Nephron progenitor cell (in vitro differentiated cells): Measurements from ENCODE around the gene RUNDC1.
"Not testable (repeated sequence)": the region's sequence is repeated elsewhere in the genome, so short reads cannot be mapped to it uniquely, and the experiment has no call there.

ENCODE experiments used
- DNase-seq: peaks from one replicate; pipeline ENCODE4 v3.0.0; 2021
- H3K27ac Mint-ChIP-seq: 2 replicates; pipeline ENCODE4 v1.8.0; 2021; ENCODE audit warnings: mild to moderate bottlenecking, moderate library complexity, mixed read lengths
- H3K27me3 Mint-ChIP-seq: 2 replicates; pipeline ENCODE4 v1.8.0; 2021; ENCODE audit warnings: mild to moderate bottlenecking, low read depth, mixed read lengths; ENCODE audit not compliant: poor library complexity
- H3K36me3 Mint-ChIP-seq: 2 replicates; pipeline ENCODE4 v1.8.0; 2021; ENCODE audit warnings: low read depth, mixed read lengths
- H3K4me1 Mint-ChIP-seq: 2 replicates; pipeline ENCODE4 v1.8.0; 2021; ENCODE audit warnings: mixed read lengths
- H3K4me3 Mint-ChIP-seq: 2 replicates; pipeline ENCODE4 v1.8.0; 2021; ENCODE audit warnings: mild to moderate bottlenecking, moderate library complexity, mixed read lengths
- H3K9me3 Mint-ChIP-seq: 2 replicates; pipeline ENCODE4 v1.8.0; 2021; ENCODE audit warnings: mild to moderate bottlenecking, moderate library complexity, mixed read lengths
- TF ChIP-seq, protein P1 (sequence below): fragments of 200-600 bp; sonication (generic); IDR thresholded peaks from 2 replicates; pipeline ENCODE4 v1.5.0; 2021; ENCODE audit warnings: antibody characterized with exemption

The RUNDC1 gene

DNA sequence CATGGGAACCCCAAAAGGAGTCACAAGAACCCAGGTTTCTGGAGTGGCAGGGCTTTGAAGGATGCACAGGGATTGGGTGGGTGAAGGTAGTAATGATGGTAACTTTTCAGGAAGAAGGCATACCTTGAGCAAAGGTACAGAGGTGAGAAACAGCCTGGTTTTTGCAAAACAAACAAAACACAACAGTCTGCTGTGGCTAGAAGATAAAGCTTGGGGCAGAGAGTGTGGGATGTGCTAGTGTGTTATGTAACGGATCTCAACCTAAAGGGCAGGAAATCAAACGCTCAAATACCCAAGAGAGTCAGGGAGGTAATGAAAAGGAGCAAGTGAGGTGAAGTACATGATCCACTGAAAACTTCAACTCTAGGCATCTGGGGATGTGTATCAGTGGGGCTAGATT lies 5.1 kb upstream of the RUNDC1 start:
- Mint-ChIP-seq H3K36me3 (peaks cover 8% of the 10 kb centered on the region), H3K4me1 (peaks cover 30% of the 10 kb centered on the region), H3K4me3 (no peak overlapping the region), H3K27me3 (peaks cover 5% of the 10 kb centered on the region), H3K9me3 (peaks cover 4% of the 10 kb centered on the region), H3K27ac (peak overlapping the region; percentile 62)
- no peak for DNase-seq
- TF ChIP-seq, protein P1, sequence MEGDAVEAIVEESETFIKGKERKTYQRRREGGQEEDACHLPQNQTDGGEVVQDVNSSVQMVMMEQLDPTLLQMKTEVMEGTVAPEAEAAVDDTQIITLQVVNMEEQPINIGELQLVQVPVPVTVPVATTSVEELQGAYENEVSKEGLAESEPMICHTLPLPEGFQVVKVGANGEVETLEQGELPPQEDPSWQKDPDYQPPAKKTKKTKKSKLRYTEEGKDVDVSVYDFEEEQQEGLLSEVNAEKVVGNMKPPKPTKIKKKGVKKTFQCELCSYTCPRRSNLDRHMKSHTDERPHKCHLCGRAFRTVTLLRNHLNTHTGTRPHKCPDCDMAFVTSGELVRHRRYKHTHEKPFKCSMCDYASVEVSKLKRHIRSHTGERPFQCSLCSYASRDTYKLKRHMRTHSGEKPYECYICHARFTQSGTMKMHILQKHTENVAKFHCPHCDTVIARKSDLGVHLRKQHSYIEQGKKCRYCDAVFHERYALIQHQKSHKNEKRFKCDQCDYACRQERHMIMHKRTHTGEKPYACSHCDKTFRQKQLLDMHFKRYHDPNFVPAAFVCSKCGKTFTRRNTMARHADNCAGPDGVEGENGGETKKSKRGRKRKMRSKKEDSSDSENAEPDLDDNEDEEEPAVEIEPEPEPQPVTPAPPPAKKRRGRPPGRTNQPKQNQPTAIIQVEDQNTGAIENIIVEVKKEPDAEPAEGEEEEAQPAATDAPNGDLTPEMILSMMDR = no peak

DNA sequence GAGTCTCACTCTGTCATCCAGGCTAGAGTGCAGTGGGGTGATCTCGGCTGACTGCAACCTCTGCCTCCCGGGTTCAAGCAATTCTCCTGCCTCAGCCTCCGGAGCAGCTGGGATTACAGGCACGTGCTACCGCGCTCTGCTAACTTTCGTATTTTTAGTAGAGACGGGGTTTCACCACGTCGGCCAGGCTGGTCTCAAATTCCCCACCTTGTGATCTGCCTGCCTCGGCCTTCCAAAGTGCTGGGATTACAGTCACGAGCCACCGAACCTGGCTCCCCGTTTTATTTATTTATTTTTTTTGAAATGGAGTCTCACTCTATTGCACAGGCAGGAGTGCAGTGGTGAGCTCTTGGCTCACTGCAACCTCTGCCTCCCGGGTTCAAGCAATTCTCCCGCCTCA lies 4.7 kb upstream of the RUNDC1 start:
- peaks cover 32% of the 10 kb centered on the region for H3K4me1 Mint-ChIP-seq
- not testable (repeated sequence) for H3K36me3 Mint-ChIP-seq

DNA sequence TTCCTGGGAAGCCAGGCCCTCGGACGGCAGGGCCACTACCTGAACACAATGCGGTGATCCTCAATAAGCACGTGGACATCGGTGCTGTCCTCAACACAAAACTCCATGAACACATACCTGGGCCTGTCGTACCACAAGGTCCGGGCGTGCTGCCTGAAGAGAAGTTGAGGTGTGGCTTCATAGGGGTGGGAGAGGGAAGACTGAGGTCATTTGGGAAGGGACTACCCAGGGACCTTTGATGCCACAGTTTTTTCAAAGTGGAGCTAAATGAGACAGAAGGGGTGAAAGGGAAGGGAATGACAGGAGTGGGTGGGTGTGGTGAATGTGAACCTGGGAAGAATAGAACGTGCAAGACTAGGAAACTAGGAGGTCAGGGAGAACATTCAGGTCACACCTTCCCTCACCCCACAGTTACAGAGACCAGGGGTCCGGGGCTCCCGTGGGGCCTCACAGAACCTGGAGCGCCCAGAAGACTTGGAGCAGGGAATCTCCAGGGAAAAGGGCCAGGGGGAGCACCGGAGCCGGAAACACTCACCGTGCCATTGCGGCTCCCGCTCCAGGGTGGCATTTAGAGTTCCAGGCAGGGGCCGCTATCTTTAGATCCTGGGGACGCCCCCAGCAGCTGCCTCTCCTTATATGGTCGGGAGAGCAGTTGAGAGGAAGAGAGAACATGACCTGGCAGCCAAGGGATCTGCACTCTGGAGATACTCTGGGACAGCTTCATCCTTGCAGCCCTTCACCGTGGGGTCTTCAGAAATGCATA lies 673 bp upstream of the RUNDC1 start, which contains the start of gene PTGES3L:
Gene PTGES3L, minus strand, starts transcription at position 570 of the 763 bp plus-strand sequence. Its CDS starts 27 bp downstream, at position 543.
- Mint-ChIP-seq H3K27ac (peak within 1 kb of the TSS; percentile 98), H3K4me3 (peak within 1 kb of the TSS; percentile 98), H3K36me3 (peaks cover 4% of the 10 kb centered on the region), H3K9me3 (no peaks in the 10 kb centered on the region), H3K27me3 (peaks cover 5% of the 10 kb centered on the region), H3K4me1 (peaks cover 44% of the 10 kb centered on the region)
- DNase-seq = peak; percentile 35
- TF ChIP-seq, protein P1 = no peak

More for the DNA sequence above, 4.7 kb upstream of the RUNDC1 start:
- peak overlapping the region; percentile 62 for H3K27ac Mint-ChIP-seq
- not testable (repeated sequence) for DNase-seq, H3K27me3 Mint-ChIP-seq, H3K9me3 Mint-ChIP-seq, H3K4me3 Mint-ChIP-seq

DNA sequence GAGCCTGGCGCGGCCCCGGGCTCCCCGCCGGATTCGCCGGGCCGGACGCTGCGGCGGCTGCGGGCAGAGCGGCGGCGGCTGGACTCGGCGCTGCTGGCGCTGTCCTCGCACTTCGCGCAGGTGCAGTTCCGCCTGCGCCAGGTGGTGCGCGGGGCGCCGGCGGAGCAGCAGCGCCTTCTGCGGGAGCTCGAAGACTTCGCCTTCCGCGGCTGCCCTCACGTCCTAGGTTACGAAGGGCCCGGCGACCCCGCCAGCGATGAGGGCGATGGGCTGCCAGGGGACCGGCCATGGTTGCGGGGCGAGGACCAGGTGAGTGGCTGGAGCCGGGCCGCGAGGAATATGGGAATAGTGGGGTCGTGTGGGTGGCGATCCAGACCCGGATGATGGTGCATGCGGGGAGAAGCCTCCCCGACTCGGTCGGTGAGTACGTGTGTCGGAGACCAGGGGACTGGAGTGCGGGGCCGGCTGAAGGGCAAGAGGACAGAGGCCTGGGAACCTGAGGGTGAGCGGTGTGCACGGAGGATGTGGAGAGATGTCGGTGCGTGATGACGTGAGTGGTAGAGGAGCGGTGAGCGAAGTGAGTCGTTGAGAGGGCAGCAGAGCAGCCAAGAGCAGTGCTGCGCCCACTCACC lies 517 bp downstream of the RUNDC1 start:
- H3K9me3 Mint-ChIP-seq = no peaks in the 10 kb centered on the region
- peak overlapping the region; percentile 98 for H3K27ac Mint-ChIP-seq

DNA sequence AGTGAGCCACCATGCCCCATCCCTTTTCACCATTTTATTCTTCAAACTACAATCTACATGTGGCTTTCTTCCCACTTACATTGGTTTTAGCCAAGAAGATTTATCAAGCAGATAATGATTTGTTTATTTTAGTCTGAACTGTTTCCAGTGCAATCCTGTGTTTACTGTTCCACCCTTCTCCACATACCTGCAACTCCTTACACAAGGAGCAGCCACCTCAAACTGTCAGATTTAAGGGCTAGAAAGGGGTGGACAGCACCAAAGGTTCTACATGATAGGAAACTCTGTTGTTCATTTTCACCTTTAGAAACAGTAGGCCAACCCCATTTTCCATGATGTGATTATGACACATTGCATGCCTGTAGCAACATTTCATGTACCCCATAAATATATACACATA lies 1.9 kb downstream of the RUNDC1 start:
- H3K4me1 Mint-ChIP-seq = peaks cover 35% of the 10 kb centered on the region
- no peak for DNase-seq
- no peaks in the 10 kb centered on the region for H3K27me3 Mint-ChIP-seq
- H3K36me3 Mint-ChIP-seq = peaks cover 20% of the 10 kb centered on the region
- H3K27ac Mint-ChIP-seq = peak overlapping the region; percentile 54
- H3K4me3 Mint-ChIP-seq = peak overlapping the region; percentile 98
- H3K9me3 Mint-ChIP-seq = no peaks in the 10 kb centered on the region
- TF ChIP-seq, protein P1 = no peak

More for the DNA sequence above, 517 bp downstream of the RUNDC1 start:
- TF ChIP-seq, protein P1 = no peak
- peaks cover 14% of the 10 kb centered on the region for H3K36me3 Mint-ChIP-seq
- no peaks in the 10 kb centered on the region for H3K27me3 Mint-ChIP-seq
- H3K4me1 Mint-ChIP-seq = peaks cover 35% of the 10 kb centered on the region
- DNase-seq = peak; percentile 57
- H3K4me3 Mint-ChIP-seq = peak overlapping the region; percentile 98

DNA sequence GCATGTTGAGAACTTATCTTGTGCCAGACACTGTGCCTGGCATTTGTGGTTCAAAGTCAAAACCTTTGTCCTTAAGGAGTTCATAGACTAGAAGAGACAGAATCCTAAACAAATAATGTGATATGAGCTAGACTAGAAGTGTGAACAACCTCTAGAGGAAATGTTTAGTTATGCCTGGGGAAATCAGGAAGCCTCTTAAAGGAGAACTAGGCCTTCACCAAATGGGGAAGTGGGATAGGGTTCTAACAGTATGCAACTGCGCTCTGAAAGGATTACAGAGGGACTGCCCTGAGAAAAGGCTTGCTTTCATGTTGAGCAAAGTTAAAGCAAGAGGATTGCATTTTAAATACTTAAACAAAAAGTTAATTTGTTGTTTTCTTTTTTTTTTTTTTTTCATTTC lies 4.9 kb downstream of the RUNDC1 start:
- H3K27ac Mint-ChIP-seq = no peak overlapping the region
- H3K4me3 Mint-ChIP-seq = no peak overlapping the region
- peaks cover 50% of the 10 kb centered on the region for H3K36me3 Mint-ChIP-seq
- TF ChIP-seq, protein P1 = no peak
- no peaks in the 10 kb centered on the region for H3K9me3 Mint-ChIP-seq
- no peaks in the 10 kb centered on the region for H3K27me3 Mint-ChIP-seq
- DNase-seq = no peak
- peaks cover 21% of the 10 kb centered on the region for H3K4me1 Mint-ChIP-seq
